GM12878 (cell line): ENCODE data around the gene TMEM135. TPM values are rescaled to one million over a fixed set of nuclear protein-coding genes. Genes with fewer than 3 reads are reported as not detected.

Source experiments
- ATAC-seq: fragments of 200-7000 bp; cut with Tn5 transposase; 3 replicates; pipeline ENCODE4 v1.9.1; 2020; ENCODE audit warnings: mild to moderate bottlenecking, moderate library complexity
- BruUV-seq: library from RNA; stranded (reverse); fragments of 400-500 nt; replicated peaks from 2 replicates; lab custom pipeline; 2021; lab: Mats Ljungman, UMichigan
- CTCF ChIA-PET: fragments of 300-600 bp; sonication (Branson Sonifier 250); formaldehyde crosslinking; extraction: SDS; loops from one replicate; lab custom pipeline; 2021; ENCODE audit warnings: inconsistent platforms; lab: Yijun Ruan, JAX
- POLR2A ChIA-PET: fragments of 350-600 bp; formaldehyde crosslinking; extraction: SDS; loops from one replicate; lab custom pipeline; 2021; ENCODE audit warnings: inconsistent platforms; lab: Charles Lee
- RAD21 ChIA-PET: fragments of 300-600 bp; sonication (Branson Sonifier 250); formaldehyde crosslinking; loops from one replicate; lab custom pipeline; 2023; ENCODE audit warnings: antibody characterized with exemption; ENCODE audit not compliant: unreplicated experiment; lab: Charles Lee
- SMC1A ChIA-PET: fragments of 300-600 bp; sonication (Branson Sonifier 250); formaldehyde crosslinking; loops from one replicate; lab custom pipeline; 2023; ENCODE audit not compliant: unreplicated experiment, uncharacterized antibody; lab: Charles Lee
- DNase-seq: peaks from one replicate; pipeline ENCODE4 v3.0.0-alpha.2; 2011; ENCODE audit warnings: low read depth, low spot score
- FAIRE-seq: peaks from 3 replicates; lab custom pipeline; 2011; peaks lifted over from hg19 to GRCh38; lab: Jason Lieb, UNC
- H2AFZ ChIP-seq: 2 replicates; pipeline ENCODE4 v1.6.0; 2011; ENCODE audit warnings: low read depth, low read length, control low read depth; ENCODE audit not compliant: control insufficient read depth
- H3K27ac ChIP-seq: 2 replicates; pipeline ENCODE4 v1.5.1; 2011; ENCODE audit warnings: control low read depth; ENCODE audit not compliant: control insufficient read depth, insufficient read depth
- H3K27me3 ChIP-seq, 2 experiments: replicated peaks in 1 of 2; 2 replicates each; pipeline versions ENCODE4 v1.6.0 to v1.6.1; 2011; ENCODE audit warnings: low read length in 1 of 2; ENCODE audit not compliant: control insufficient read depth in 2 of 2, insufficient read depth in 2 of 2
- H3K36me3 ChIP-seq, 2 experiments: 2 replicates each; pipeline ENCODE4 v1.5.1; 2011; ENCODE audit warnings: low read length in 1 of 2; ENCODE audit not compliant: control insufficient read depth in 2 of 2, insufficient read depth in 2 of 2
- H3K4me1 ChIP-seq: 2 replicates; pipeline ENCODE4 v1.6.1; 2011; ENCODE audit warnings: mild to moderate bottlenecking, low read length, moderate library complexity, mixed read lengths; ENCODE audit not compliant: control insufficient read depth, insufficient read depth
- H3K4me2 ChIP-seq: 2 replicates; pipeline ENCODE4 v1.6.0; 2011; ENCODE audit warnings: control low read depth; ENCODE audit not compliant: control insufficient read depth, insufficient read depth
- H3K4me3 ChIP-seq: fragments of 200-600 bp; sonication (generic); 2 replicates; pipeline ENCODE4 v1.5.1; 2016
- H3K79me2 ChIP-seq: 2 replicates; pipeline ENCODE4 v1.6.0; 2011; ENCODE audit warnings: low read length; ENCODE audit not compliant: control insufficient read depth, insufficient read depth
- H3K9ac ChIP-seq: 2 replicates; pipeline ENCODE4 v1.8.0; 2011; ENCODE audit warnings: low read length, control low read depth, mixed read lengths; ENCODE audit not compliant: control insufficient read depth, insufficient read depth
- H3K9me3 ChIP-seq: replicated peaks from 3 replicates; pipeline ENCODE4 v1.5.1; 2011; ENCODE audit warnings: mild to moderate bottlenecking, low read length; ENCODE audit not compliant: control insufficient read depth, insufficient read depth
- H4K20me1 ChIP-seq: 2 replicates; pipeline ENCODE4 v1.6.0; 2011; ENCODE audit not compliant: control insufficient read depth, insufficient read depth
- CHD2 ChIP-seq: IDR thresholded peaks from 2 replicates; pipeline ENCODE4 v1.6.1; 2011; ENCODE audit warnings: low read depth, low read length, improper control_type of control experiment, borderline replicate concordance
- MYB ChIP-seq: fragments of 150-350 bp; IDR thresholded peaks from 2 replicates; pipeline ENCODE4 v1.6.1; 2014; ENCODE audit warnings: mild to moderate bottlenecking, low read depth, low read length, borderline replicate concordance
- NKRF ChIP-seq: fragments of 450-650 bp; conservative IDR thresholded peaks from 2 replicates; pipeline ENCODE4 v1.6.1; 2017; ENCODE audit warnings: mild to moderate bottlenecking, moderate library complexity
- RCOR1 ChIP-seq: conservative IDR thresholded peaks from 2 replicates; pipeline ENCODE4 v1.6.1; 2012; ENCODE audit warnings: low read depth, low read length, improper control_type of control experiment
- WGBS: methylation state at CpG from one replicate; pipeline ENCODE4 v1.1.6; 2016; ENCODE audit warnings: low lambda C conversion rate; ENCODE audit not compliant: insufficient replicate concordance, insufficient coverage; ENCODE audit errors: missing lambda C conversion rate; 5-methylcytosine and 5-hydroxymethylcytosine counted together
- in situ Hi-C: fragments of 300-500 bp; cut with MboI; formaldehyde crosslinking; loops from 9 replicates; pipeline ENCODE4 v1.14.3; 2018; ENCODE audit warnings: mixed read lengths
- intact Hi-C: fragments of 100-400 bp; cut with micrococcal nuclease; formaldehyde crosslinking; loops from one replicate; pipeline ENCODE4 v1.14.2; 2022; ENCODE audit not compliant: unreplicated experiment
- polyA plus RNA-seq, 11 experiments: library from polyadenylated mRNA; depleted of rRNA in 4 of 11; unstranded in 6 of 11; stranded (reverse) in 5 of 11; fragments of >200 nt; fragmentation: Nextera tagmentation in 4 of 11; fragmentation: Illumina TruSeq in 1 of 11; extraction: Ambion mirVana in 4 of 11; extraction: Trizol in 1 of 11; gene quantifications; 1 replicate in 1 of 11; 2 replicates in 10 of 11; pipeline versions ENCODE4 v1.2.1 to v1.2.3, GENCODE V29; 2011 to 2016; ENCODE audit warnings: inconsistent platforms in 2 of 11, missing spikeins in 2 of 11, low read depth in 1 of 11
- total RNA-seq, 4 experiments: library from RNA; depleted of rRNA in 3 of 4; stranded (reverse); fragments of >200 nt in 3 of 4; fragmentation: Illumina TruSeq in 1 of 4; extraction: Trizol in 1 of 4; gene quantifications; 2 replicates each; pipeline versions ENCODE4 v1.2.1 to v1.2.3, GENCODE V29; 2013 to 2021
- TF ChIP-seq, protein P1 (sequence below): fragments of 450-650 bp; IDR thresholded peaks from 2 replicates; pipeline ENCODE4 v1.6.1; 2017; ENCODE audit warnings: mild to moderate bottlenecking, low read depth, inconsistent platforms; ENCODE audit not compliant: poor library complexity, severe bottlenecking
- TF ChIP-seq, protein P2 (sequence below): fragments of 450-650 bp; IDR thresholded peaks from 2 replicates; pipeline ENCODE4 v1.6.1; 2017; ENCODE audit warnings: mild to moderate bottlenecking
- TF ChIP-seq, protein P3 (sequence below): fragments of 450-650 bp; IDR thresholded peaks from 2 replicates; pipeline ENCODE4 v1.6.1; 2017; ENCODE audit warnings: low read depth, mild to moderate bottlenecking, moderate library complexity

Gene TMEM135
- total and polyA plus RNA-seq, 10 of the 15 experiments (the other 5 are each of a cell fraction or from before 2014, with no cell fraction given) = 7.2 to 117 (median 12.9) TPM

- TF ChIP-seq MYB (no peak), NKRF (no peak), RCOR1 (no peak), CHD2 (no peak)
- TF ChIP-seq, protein P1, sequence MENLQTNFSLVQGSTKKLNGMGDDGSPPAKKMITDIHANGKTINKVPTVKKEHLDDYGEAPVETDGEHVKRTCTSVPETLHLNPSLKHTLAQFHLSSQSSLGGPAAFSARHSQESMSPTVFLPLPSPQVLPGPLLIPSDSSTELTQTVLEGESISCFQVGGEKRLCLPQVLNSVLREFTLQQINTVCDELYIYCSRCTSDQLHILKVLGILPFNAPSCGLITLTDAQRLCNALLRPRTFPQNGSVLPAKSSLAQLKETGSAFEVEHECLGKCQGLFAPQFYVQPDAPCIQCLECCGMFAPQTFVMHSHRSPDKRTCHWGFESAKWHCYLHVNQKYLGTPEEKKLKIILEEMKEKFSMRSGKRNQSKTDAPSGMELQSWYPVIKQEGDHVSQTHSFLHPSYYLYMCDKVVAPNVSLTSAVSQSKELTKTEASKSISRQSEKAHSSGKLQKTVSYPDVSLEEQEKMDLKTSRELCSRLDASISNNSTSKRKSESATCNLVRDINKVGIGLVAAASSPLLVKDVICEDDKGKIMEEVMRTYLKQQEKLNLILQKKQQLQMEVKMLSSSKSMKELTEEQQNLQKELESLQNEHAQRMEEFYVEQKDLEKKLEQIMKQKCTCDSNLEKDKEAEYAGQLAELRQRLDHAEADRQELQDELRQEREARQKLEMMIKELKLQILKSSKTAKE = no peak
- TF ChIP-seq, protein P2, sequence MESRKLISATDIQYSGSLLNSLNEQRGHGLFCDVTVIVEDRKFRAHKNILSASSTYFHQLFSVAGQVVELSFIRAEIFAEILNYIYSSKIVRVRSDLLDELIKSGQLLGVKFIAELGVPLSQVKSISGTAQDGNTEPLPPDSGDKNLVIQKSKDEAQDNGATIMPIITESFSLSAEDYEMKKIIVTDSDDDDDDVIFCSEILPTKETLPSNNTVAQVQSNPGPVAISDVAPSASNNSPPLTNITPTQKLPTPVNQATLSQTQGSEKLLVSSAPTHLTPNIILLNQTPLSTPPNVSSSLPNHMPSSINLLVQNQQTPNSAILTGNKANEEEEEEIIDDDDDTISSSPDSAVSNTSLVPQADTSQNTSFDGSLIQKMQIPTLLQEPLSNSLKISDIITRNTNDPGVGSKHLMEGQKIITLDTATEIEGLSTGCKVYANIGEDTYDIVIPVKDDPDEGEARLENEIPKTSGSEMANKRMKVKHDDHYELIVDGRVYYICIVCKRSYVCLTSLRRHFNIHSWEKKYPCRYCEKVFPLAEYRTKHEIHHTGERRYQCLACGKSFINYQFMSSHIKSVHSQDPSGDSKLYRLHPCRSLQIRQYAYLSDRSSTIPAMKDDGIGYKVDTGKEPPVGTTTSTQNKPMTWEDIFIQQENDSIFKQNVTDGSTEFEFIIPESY = 0 out of 2 replicates have a peak, but pooled peaks have one; percentile 44
- TF ChIP-seq, protein P3, sequence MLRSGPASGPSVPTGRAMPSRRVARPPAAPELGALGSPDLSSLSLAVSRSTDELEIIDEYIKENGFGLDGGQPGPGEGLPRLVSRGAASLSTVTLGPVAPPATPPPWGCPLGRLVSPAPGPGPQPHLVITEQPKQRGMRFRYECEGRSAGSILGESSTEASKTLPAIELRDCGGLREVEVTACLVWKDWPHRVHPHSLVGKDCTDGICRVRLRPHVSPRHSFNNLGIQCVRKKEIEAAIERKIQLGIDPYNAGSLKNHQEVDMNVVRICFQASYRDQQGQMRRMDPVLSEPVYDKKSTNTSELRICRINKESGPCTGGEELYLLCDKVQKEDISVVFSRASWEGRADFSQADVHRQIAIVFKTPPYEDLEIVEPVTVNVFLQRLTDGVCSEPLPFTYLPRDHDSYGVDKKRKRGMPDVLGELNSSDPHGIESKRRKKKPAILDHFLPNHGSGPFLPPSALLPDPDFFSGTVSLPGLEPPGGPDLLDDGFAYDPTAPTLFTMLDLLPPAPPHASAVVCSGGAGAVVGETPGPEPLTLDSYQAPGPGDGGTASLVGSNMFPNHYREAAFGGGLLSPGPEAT = 0 out of 2 replicates have a peak, but pooled peaks have one; percentile 30
- RAD21 ChIA-PET = no interaction called here
- no peaks in the 10 kb centered on the region for H3K9me3 ChIP-seq
- no peaks in the 10 kb centered on the region for H3K36me3 ChIP-seq
- CTCF ChIA-PET = interaction anchor here (2.3 kb wide), 1 partner anchor 9 kb away, joined by 9 read pairs; no protein-coding TSS in a partner anchor
- no peak overlapping the region for H2AFZ ChIP-seq
- H3K27me3 ChIP-seq = no peaks in the 10 kb centered on the region
- no peak overlapping the region for H3K27ac ChIP-seq
- H4K20me1 ChIP-seq = no peaks in the 10 kb centered on the region
- SMC1A ChIA-PET = interaction anchor here (1.1 to 1.4 kb wide), 2 partner anchors 28 to 119 kb away, joined by 3 to 4 read pairs; no protein-coding TSS in a partner anchor
- BruUV-seq = no TSS peak
- DNase-seq = no peak
- no peaks in the 10 kb centered on the region for H3K4me1 ChIP-seq
- in situ Hi-C loops = no loop called here
- intact Hi-C loops = no loop called here
- no peak for ATAC-seq
- H3K9ac ChIP-seq = no peak overlapping the region
- H3K4me2 ChIP-seq = no peak overlapping the region
- FAIRE-seq = no peak
- WGBS = 100% methylated on average over 1 of the region's 1 CpG
- no peak overlapping the region for H3K4me3 ChIP-seq
- POLR2A ChIA-PET = no interaction called here
- H3K79me2 ChIP-seq = no peaks in the 10 kb centered on the region
Observed at GRCh38 chr11:87299041-87299481, 261.3 kb downstream of the TMEM135 start.
